DND-41 (cell line): Measurements from ENCODE around the gene GRM4.

ENCODE experiments used
- ATAC-seq: fragments of 200-7000 bp; cut with Tn5 transposase; 3 replicates; pipeline ENCODE4 v1.9.1; 2021; ENCODE audit warnings: low read depth; ENCODE audit not compliant: insufficient read depth
- DNase-seq: peaks from one replicate; pipeline ENCODE4 v3.0.0-alpha.2; 2020
- H2AFZ ChIP-seq: 2 replicates; pipeline ENCODE4 v1.6.0; 2012; ENCODE audit warnings: low read depth, low read length
- H3K27ac ChIP-seq: 2 replicates; pipeline ENCODE4 v1.5.1; 2012; ENCODE audit warnings: low read length, inconsistent platforms
- H3K27me3 ChIP-seq: fragments of 200-600 bp; sonication (generic); 2 replicates; pipeline ENCODE4 v1.6.0; 2012; ENCODE audit warnings: low read length, mild to moderate bottlenecking, inconsistent platforms; ENCODE audit not compliant: insufficient read depth, poor library complexity
- H3K36me3 ChIP-seq: 2 replicates; pipeline ENCODE4 v1.5.1; 2012; ENCODE audit warnings: low read length, inconsistent platforms; ENCODE audit not compliant: insufficient read depth
- H3K4me1 ChIP-seq: 2 replicates; pipeline ENCODE4 v1.5.1; 2012; ENCODE audit warnings: mild to moderate bottlenecking, low read length; ENCODE audit not compliant: insufficient read depth
- H3K4me2 ChIP-seq: 2 replicates; pipeline ENCODE4 v1.6.0; 2012; ENCODE audit warnings: mild to moderate bottlenecking, moderate library complexity, low read length, inconsistent platforms; ENCODE audit not compliant: insufficient read depth
- H3K4me3 ChIP-seq, 2 experiments: fragments of 200-600 bp in 1 of 2; shearing (Covaris generic) in 1 of 2; 2 replicates each; pipeline ENCODE4 v1.5.1; 2012 to 2016; ENCODE audit warnings: inconsistent platforms in 2 of 2, low read length in 2 of 2, mild to moderate bottlenecking in 2 of 2, low read depth in 1 of 2, moderate library complexity in 1 of 2
- H3K79me2 ChIP-seq: 2 replicates; pipeline ENCODE4 v1.6.0; 2012; ENCODE audit warnings: low read length, inconsistent platforms; ENCODE audit not compliant: insufficient read depth
- H3K9ac ChIP-seq: 2 replicates; pipeline ENCODE4 v1.6.0; 2012; ENCODE audit warnings: low read depth, mild to moderate bottlenecking, inconsistent platforms, low read length, moderate library complexity
- H3K9me3 ChIP-seq: 2 replicates; pipeline ENCODE4 v1.5.1; 2012; ENCODE audit warnings: low read length, moderate library complexity, mild to moderate bottlenecking, inconsistent platforms; ENCODE audit not compliant: insufficient read depth, severe bottlenecking
- H4K20me1 ChIP-seq: 2 replicates; pipeline ENCODE4 v1.6.0; 2012; ENCODE audit warnings: low read length; ENCODE audit not compliant: insufficient read depth
- CTCF ChIP-seq: IDR thresholded peaks from 2 replicates; pipeline ENCODE4 v1.5.1; 2012; ENCODE audit warnings: borderline replicate concordance, low read length, moderate library complexity, mild to moderate bottlenecking; ENCODE audit not compliant: poor library complexity, severe bottlenecking; ENCODE audit errors: extremely low read depth
- EZH2 ChIP-seq: IDR thresholded peaks from 3 replicates; pipeline ENCODE4 v1.6.1; 2012; ENCODE audit warnings: borderline replicate concordance, low read depth, mild to moderate bottlenecking, moderate library complexity, low read length, inconsistent platforms; ENCODE audit not compliant: severe bottlenecking

Gene GRM4

GRCh38 chr6:34125939-34126338 is 19.9 kb downstream of the GRM4 start:
- no peak overlapping the region for H3K9ac ChIP-seq
- H3K4me1 ChIP-seq = no peaks in the 10 kb centered on the region
- no peaks in the 10 kb centered on the region for H3K79me2 ChIP-seq
- H4K20me1 ChIP-seq = peaks cover 24% of the 10 kb centered on the region
- DNase-seq (no peak), ATAC-seq (no peak)
- H3K9me3 ChIP-seq = no peaks in the 10 kb centered on the region
- H3K36me3 ChIP-seq = no peaks in the 10 kb centered on the region
- H3K4me3 ChIP-seq = no peak overlapping the region
- H2AFZ ChIP-seq = no peak overlapping the region
- H3K4me2 ChIP-seq = no peak overlapping the region
- TF ChIP-seq EZH2 (no peak), CTCF (no peak)
- H3K27me3 ChIP-seq = no peaks in the 10 kb centered on the region
- no peak overlapping the region for H3K27ac ChIP-seq

DNA sequence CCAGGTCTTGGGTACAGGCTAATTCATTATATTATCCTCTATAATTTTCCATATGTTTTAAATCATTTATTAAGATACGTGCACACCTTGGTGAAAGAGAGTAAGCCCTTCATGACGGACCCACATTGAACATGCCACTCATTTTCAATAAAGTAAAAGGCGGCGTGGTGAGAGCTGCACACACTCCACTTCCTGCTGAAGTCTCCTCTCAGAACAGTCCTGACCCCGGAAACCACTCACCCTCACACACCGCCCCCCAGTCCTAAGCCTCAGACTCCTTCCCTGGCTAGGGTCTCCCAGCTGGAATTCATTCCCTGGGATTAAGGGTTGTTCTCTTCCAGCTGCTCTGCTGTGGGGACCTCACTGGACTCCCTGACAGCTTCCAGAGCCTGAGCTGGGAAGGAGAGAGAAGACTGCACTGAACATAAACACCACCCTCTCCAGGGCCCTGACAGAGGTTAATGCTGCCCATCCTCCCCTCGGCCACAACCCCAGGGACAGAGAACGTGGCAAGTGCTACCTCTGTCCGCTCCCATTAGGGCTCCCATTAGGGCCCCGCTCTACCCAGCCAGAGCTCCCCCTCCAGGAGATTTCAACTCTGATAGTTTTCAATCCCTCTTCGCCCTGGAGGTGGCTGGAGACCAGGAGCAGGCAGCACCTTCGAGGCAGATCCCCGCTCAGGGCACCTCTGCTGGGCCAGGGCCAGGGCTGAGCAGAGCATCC is 24.8 kb downstream of the GRM4 start:
- TF ChIP-seq CTCF (no peak), EZH2 (no peak)
- H3K27me3 ChIP-seq = no peaks in the 10 kb centered on the region
- no peaks in the 10 kb centered on the region for H3K79me2 ChIP-seq
- H4K20me1 ChIP-seq = peaks cover 36% of the 10 kb centered on the region
- no peak overlapping the region for H3K27ac ChIP-seq
- H3K4me3 ChIP-seq = no peak overlapping the region
- DNase-seq (no peak), ATAC-seq (no peak)
- H3K9me3 ChIP-seq = no peaks in the 10 kb centered on the region
- no peaks in the 10 kb centered on the region for H3K4me1 ChIP-seq
- no peak overlapping the region for H2AFZ ChIP-seq
- no peaks in the 10 kb centered on the region for H3K36me3 ChIP-seq
- no peak overlapping the region for H3K4me2 ChIP-seq
- H3K9ac ChIP-seq = no peak overlapping the region

DNA sequence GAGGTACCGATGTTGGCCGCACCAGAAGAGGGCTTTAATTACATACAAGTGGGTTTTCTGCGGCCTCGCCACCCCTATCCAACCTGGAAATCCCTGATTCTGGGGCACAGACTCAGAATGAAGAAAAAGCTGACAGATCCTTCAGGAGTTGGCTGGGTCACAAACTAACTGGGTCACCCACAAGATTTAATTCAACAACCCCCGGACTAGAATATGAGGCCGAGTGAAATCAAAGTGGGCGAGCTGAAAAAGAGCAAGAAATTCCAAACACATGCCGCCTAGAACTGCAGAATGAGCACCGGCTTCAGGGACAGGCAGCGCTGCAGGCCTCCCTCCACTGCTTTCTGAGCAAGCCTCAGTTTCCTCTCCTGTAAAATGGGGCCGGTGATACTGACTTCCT is 30.0 kb downstream of the GRM4 start:
- Histone ChIP-seq H3K36me3 (no peaks in the 10 kb centered on the region), H3K4me1 (no peaks in the 10 kb centered on the region), H3K9ac (no peak overlapping the region), H3K4me3 (no peak overlapping the region), H3K4me2 (no peak overlapping the region), H3K9me3 (no peaks in the 10 kb centered on the region), H3K79me2 (no peaks in the 10 kb centered on the region), H3K27me3 (peaks cover 2% of the 10 kb centered on the region), H4K20me1 (peaks cover 59% of the 10 kb centered on the region), H3K27ac (no peak overlapping the region), H2AFZ (no peak overlapping the region)
- TF ChIP-seq CTCF = no peak
- ATAC-seq (no peak), DNase-seq (no peak)

- Histone ChIP-seq H3K27me3 (peaks cover 2% of the 10 kb centered on the region), H3K9me3 (no peaks in the 10 kb centered on the region), H3K4me1 (no peaks in the 10 kb centered on the region), H3K36me3 (no peaks in the 10 kb centered on the region), H3K27ac (no peak overlapping the region), H4K20me1 (peaks cover 62% of the 10 kb centered on the region), H3K9ac (no peak overlapping the region), H3K4me3 (no peak overlapping the region), H3K4me2 (no peak overlapping the region), H2AFZ (no peak overlapping the region), H3K79me2 (no peaks in the 10 kb centered on the region)
- DNase-seq (peak; percentile 54), ATAC-seq (peak; percentile 64; the same call in 2 of the 3 replicates)
- no peak for TF ChIP-seq CTCF
- no peak for TF ChIP-seq EZH2
These were observed 30.5 kb downstream of the GRM4 start for GRCh38 chr6:34115403-34115795.
